ENCODE measurements around the gene MGMT.

DNA sequence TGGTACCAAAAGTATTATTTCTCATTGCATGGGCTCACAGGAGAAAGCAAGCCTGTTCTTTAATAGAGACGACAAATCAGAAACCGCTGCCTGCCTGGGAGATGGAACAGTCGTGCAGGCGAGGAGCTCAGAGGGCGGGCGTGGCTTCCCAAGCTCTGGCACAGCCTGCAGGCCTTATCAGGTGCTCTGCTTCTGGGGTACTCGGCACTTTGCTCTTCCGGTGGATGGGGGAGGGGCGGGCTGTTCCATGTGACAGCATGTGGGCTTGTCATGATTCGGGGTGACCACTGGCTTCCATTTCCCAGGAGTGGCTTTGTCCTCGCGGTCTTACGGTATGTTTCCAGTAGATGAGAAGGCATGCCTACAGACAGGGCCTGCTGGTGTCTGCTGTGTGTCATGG, 228.6 kb downstream of the MGMT start:
- TF ChIP-seq POLR2AphosphoS5 (IDR thresholded peaks at IDR 0.05) (no peak), CTCF (IDR thresholded peaks at IDR 0.05) (no peak), POLR2A (IDR thresholded peaks at IDR 0.05) (no peak)
